Fibroblast of lung (primary cell): ENCODE results near the gene HECTD2. TPM values are rescaled to one million over a fixed set of nuclear protein-coding genes. Genes with fewer than 3 reads are reported as not detected.

Source experiments
- DNase-seq, 2 donors: peaks; one replicate each; pipeline versions ENCODE4 v3.0.0 to v3.0.0-alpha.2; 2010; ENCODE audit warnings: low read depth in 2 of 2
- H2AFZ ChIP-seq: 2 replicates; pipeline ENCODE4 v1.5.1; 2012; ENCODE audit warnings: low read length, control low read depth, inconsistent platforms
- H3K27ac ChIP-seq: 2 replicates; pipeline ENCODE4 v1.5.1; 2011; ENCODE audit warnings: low read length, control low read depth; ENCODE audit not compliant: insufficient read depth
- H3K27me3 ChIP-seq: 2 replicates; pipeline ENCODE4 v1.5.1; 2011; ENCODE audit warnings: mild to moderate bottlenecking, low read length; ENCODE audit not compliant: control insufficient read depth, insufficient read depth
- H3K36me3 ChIP-seq: 2 replicates; pipeline ENCODE4 v1.5.1; 2011; ENCODE audit warnings: low read length; ENCODE audit not compliant: control insufficient read depth, insufficient read depth
- H3K4me1 ChIP-seq: 2 replicates; pipeline ENCODE4 v1.5.1; 2011; ENCODE audit warnings: low read length; ENCODE audit not compliant: control insufficient read depth, insufficient read depth; ENCODE audit errors: extremely low read depth
- H3K4me2 ChIP-seq: 2 replicates; pipeline ENCODE4 v1.5.1; 2011; ENCODE audit warnings: low read length, control low read depth; ENCODE audit not compliant: insufficient read depth; ENCODE audit errors: extremely low read depth
- H3K4me3 ChIP-seq, 4 experiments: fragments of 200-600 bp in 1 of 4; sonication (generic) in 1 of 4; replicated peaks in 1 of 4; 2 replicates each; pipeline ENCODE4 v1.5.1; 2011 to 2016; ENCODE audit warnings: low read length in 4 of 4, low read depth in 3 of 4, mild to moderate bottlenecking in 3 of 4, control low read depth in 2 of 4, inconsistent platforms in 1 of 4, mixed read lengths in 1 of 4; ENCODE audit not compliant: insufficient read depth in 1 of 4; ENCODE audit errors: control extremely low read depth in 1 of 4
- H3K79me2 ChIP-seq: 2 replicates; pipeline ENCODE4 v1.5.1; 2012; ENCODE audit warnings: mild to moderate bottlenecking, low read length, inconsistent platforms; ENCODE audit not compliant: control insufficient read depth, insufficient read depth
- H3K9ac ChIP-seq: 2 replicates; pipeline ENCODE4 v1.5.1; 2011; ENCODE audit warnings: mild to moderate bottlenecking, low read length, control low read depth; ENCODE audit not compliant: insufficient read depth
- H3K9me3 ChIP-seq: 2 replicates; pipeline ENCODE4 v1.5.1; 2012; ENCODE audit warnings: low read depth, low read length; ENCODE audit not compliant: control insufficient read depth, insufficient read depth
- H4K20me1 ChIP-seq: 2 replicates; pipeline ENCODE4 v1.5.1; 2011; ENCODE audit warnings: low read length; ENCODE audit not compliant: control insufficient read depth, insufficient read depth; ENCODE audit errors: extremely low read depth
- EZH2 ChIP-seq: IDR thresholded peaks from 2 replicates; pipeline ENCODE4 v1.5.1; 2012; ENCODE audit warnings: low read length, control low read depth, mild to moderate bottlenecking; ENCODE audit errors: missing control alignments
- polyA plus RNA-seq, 2 donors: library from polyadenylated mRNA; depleted of rRNA in 1 of 2; stranded (reverse) in 1 of 2; unstranded in 1 of 2; fragments of >200 nt; gene quantifications; 2 replicates each; pipeline ENCODE4 v1.2.1, GENCODE V29; 2011 to 2012; ENCODE audit warnings: missing spikeins in 1 of 2
- total RNA-seq: library from RNA; depleted of rRNA; stranded (reverse); fragments of >200 nt; gene quantifications from 2 replicates; pipeline ENCODE4 v1.2.1, GENCODE V29; 2014
- TF ChIP-seq, protein P1 (sequence below), 2 donors: IDR thresholded peaks in 1 of 2; conservative IDR thresholded peaks in 1 of 2; 1 replicate in 1 of 2; 2 replicates in 1 of 2; pipeline ENCODE4 v1.5.1; 2011 to 2012; ENCODE audit warnings: low read length in 2 of 2, control low read depth in 1 of 2, inconsistent platforms in 1 of 2, low read depth in 1 of 2, mild to moderate bottlenecking in 1 of 2

The HECTD2 gene
- total and polyA plus RNA-seq, 2 donors (not counting 1 experiment from before 2014, with no cell fraction given), result 7.6 to 8.3 TPM

DNA sequence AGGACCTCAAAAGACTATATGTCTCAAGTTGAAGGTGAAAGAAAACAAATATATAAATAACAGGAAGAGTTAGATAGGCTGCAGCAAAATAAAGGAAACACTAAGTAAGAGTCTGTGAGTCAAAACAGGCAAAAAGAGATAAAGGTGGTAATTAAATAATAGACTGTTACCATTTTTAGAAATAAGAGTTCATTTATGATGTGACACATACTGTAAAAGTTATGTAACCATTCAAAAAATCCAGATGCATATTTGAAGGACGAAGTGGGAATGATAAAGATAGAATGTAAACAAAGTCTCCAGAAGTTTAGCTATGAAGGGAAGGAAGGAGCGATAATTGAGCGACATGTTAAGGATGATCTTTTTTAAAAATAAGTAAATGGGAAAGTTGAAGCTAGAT is 50.5 kb downstream of the HECTD2 start:
- H3K36me3 ChIP-seq, result no peaks in the 10 kb centered on the region
- H4K20me1 ChIP-seq, result no peaks in the 10 kb centered on the region
- H3K4me1 ChIP-seq, result peaks cover 2% of the 10 kb centered on the region
- no peak overlapping the region for H3K4me3 ChIP-seq
- no peak overlapping the region for H2AFZ ChIP-seq
- H3K4me2 ChIP-seq, result no peak overlapping the region
- peak in 1 of 2 donors; percentile 6 for DNase-seq
- no peaks in the 10 kb centered on the region for H3K9me3 ChIP-seq
- no peaks in the 10 kb centered on the region for H3K27me3 ChIP-seq
- TF ChIP-seq, protein P1, sequence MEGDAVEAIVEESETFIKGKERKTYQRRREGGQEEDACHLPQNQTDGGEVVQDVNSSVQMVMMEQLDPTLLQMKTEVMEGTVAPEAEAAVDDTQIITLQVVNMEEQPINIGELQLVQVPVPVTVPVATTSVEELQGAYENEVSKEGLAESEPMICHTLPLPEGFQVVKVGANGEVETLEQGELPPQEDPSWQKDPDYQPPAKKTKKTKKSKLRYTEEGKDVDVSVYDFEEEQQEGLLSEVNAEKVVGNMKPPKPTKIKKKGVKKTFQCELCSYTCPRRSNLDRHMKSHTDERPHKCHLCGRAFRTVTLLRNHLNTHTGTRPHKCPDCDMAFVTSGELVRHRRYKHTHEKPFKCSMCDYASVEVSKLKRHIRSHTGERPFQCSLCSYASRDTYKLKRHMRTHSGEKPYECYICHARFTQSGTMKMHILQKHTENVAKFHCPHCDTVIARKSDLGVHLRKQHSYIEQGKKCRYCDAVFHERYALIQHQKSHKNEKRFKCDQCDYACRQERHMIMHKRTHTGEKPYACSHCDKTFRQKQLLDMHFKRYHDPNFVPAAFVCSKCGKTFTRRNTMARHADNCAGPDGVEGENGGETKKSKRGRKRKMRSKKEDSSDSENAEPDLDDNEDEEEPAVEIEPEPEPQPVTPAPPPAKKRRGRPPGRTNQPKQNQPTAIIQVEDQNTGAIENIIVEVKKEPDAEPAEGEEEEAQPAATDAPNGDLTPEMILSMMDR (conservative IDR thresholded peaks at IDR 0.05 in 1 of 2, IDR thresholded peaks at IDR 0.05 in 1 of 2; ENCODE audit: low read depth in 1 of 2, low read length in 2 of 2), result no peak
- no peak for TF ChIP-seq EZH2
- no peak overlapping the region for H3K27ac ChIP-seq
- no peaks in the 10 kb centered on the region for H3K79me2 ChIP-seq
- H3K9ac ChIP-seq, result no peak overlapping the region

GRCh38 chr10:91462423-91462822 is 52.3 kb downstream of the HECTD2 start:
- TF ChIP-seq EZH2, result no peak
- TF ChIP-seq, protein P1 (conservative IDR thresholded peaks at IDR 0.05 in 1 of 2, IDR thresholded peaks at IDR 0.05 in 1 of 2; ENCODE audit: low read depth in 1 of 2, low read length in 2 of 2), result no peak
- H4K20me1 ChIP-seq, result no peaks in the 10 kb centered on the region
- peaks cover 2% of the 10 kb centered on the region for H3K4me1 ChIP-seq
- H2AFZ ChIP-seq, result no peak overlapping the region
- no peak overlapping the region for H3K9ac ChIP-seq
- H3K79me2 ChIP-seq, result no peaks in the 10 kb centered on the region
- H3K4me2 ChIP-seq, result no peak overlapping the region
- no peaks in the 10 kb centered on the region for H3K9me3 ChIP-seq
- DNase-seq, result peak; percentile 10 to 40
- peaks cover 3% of the 10 kb centered on the region for H3K36me3 ChIP-seq
- no peak overlapping the region for H3K4me3 ChIP-seq
- no peak overlapping the region for H3K27ac ChIP-seq
- H3K27me3 ChIP-seq, result no peaks in the 10 kb centered on the region

DNA sequence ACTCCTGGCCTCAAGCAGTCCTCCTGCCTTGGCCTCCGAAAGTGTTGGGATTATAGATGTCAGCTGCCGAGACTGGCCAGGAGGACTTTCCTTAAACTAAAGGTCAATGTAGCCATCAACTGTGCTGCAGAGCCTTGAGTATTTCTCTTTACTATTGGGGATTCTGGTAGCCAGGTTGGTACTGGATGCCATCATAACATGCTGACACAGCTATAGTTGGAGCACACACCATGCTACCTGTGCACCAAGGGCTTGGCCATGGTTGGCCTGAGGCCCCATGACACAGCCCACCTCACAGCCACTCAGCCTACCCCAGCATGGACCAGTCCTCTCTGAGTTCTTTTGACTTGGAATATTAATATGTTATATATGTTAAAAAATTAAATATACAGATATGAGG is 54.4 kb downstream of the HECTD2 start:
- H3K27me3 ChIP-seq, result no peaks in the 10 kb centered on the region
- H3K4me3 ChIP-seq, result no peak overlapping the region
- H3K79me2 ChIP-seq, result no peaks in the 10 kb centered on the region
- DNase-seq, result no peak
- no peak overlapping the region for H2AFZ ChIP-seq
- H3K9ac ChIP-seq, result no peak overlapping the region
- H4K20me1 ChIP-seq, result no peaks in the 10 kb centered on the region
- H3K27ac ChIP-seq, result no peak overlapping the region
- H3K36me3 ChIP-seq, result peaks cover 5% of the 10 kb centered on the region
- no peaks in the 10 kb centered on the region for H3K9me3 ChIP-seq
- peaks cover 2% of the 10 kb centered on the region for H3K4me1 ChIP-seq
- no peak overlapping the region for H3K4me2 ChIP-seq
- TF ChIP-seq, protein P1 (conservative IDR thresholded peaks at IDR 0.05 in 1 of 2, IDR thresholded peaks at IDR 0.05 in 1 of 2; ENCODE audit: low read depth in 1 of 2, low read length in 2 of 2), result no peak
- TF ChIP-seq EZH2, result no peak
